Tibial nerve (tissue), 4 donors: ENCODE data around the gene FKBP1A.

Experiments
- CTCF ChIP-seq, 5 experiments: fragments of 200-600 bp in 3 of 5; fragments of 450-650 bp in 2 of 5; sonication (generic) in 3 of 5; IDR thresholded peaks; one replicate each; pipeline ENCODE4 v1.5.1; 2016 to 2019; ENCODE audit warnings: antibody characterized with exemption in 5 of 5, mild to moderate bottlenecking in 3 of 5, moderate library complexity in 2 of 5
- EP300 ChIP-seq, 2 donors: sonication (generic); formaldehyde crosslinking; IDR thresholded peaks; one replicate each; pipeline ENCODE4 v1.6.1; 2017; ENCODE audit warnings: antibody characterized with exemption in 2 of 2, mild to moderate bottlenecking in 1 of 2
- POLR2A ChIP-seq, 2 donors: fragments of 450-650 bp; IDR thresholded peaks; one replicate each; pipeline ENCODE4 v1.6.1; 2017; ENCODE audit warnings: antibody characterized with exemption in 2 of 2, mild to moderate bottlenecking in 2 of 2, moderate library complexity in 2 of 2

GRCh38 chr20:1386323-1386722 is 6.5 kb downstream of the FKBP1A start:
- TF ChIP-seq POLR2A (IDR thresholded peaks at IDR 0.05) = no peak
- no peak for TF ChIP-seq CTCF (IDR thresholded peaks at IDR 0.05)
- no peak for TF ChIP-seq EP300 (IDR thresholded peaks at IDR 0.05)
